Measurements from ENCODE around the gene B3GAT3. TPM values are rescaled to one million over a fixed set of nuclear protein-coding genes. Genes with fewer than 3 reads are reported as not detected.

B3GAT3 gene
- total and polyA plus RNA-seq, 2 donors from 2014 or later: 50.6 to 66.2 TPM

- H3K36me3 ChIP-seq (ENCODE audit: control insufficient read depth in 2 of 3, insufficient read depth in 3 of 3, low read length in 3 of 3): peaks cover 0 to 30% (median 5%) of the 10 kb centered on the region in 3 donors
- H3K4me1 ChIP-seq (ENCODE audit: control insufficient read depth in 2 of 3, insufficient read depth in 2 of 3, low read depth in 1 of 3, low read length in 3 of 3): peaks cover 0 to 20% (median 7%) of the 10 kb centered on the region in 3 donors
- intact Hi-C loops (cut with DNase I): no loop called here
- H3K27me3 ChIP-seq (ENCODE audit: control insufficient read depth, insufficient read depth, low read length): no peaks in the 10 kb centered on the region
- H3K27ac ChIP-seq (ENCODE audit: low read depth in 2 of 2, low read length in 2 of 2): no peak overlapping the region
- FAIRE-seq (no peak), DNase-seq (no peak)
- TF ChIP-seq CTCF (IDR thresholded peaks at IDR 0.05; ENCODE audit: borderline replicate concordance, extremely low read depth, insufficient read depth): no peak
- no peak overlapping the region for H3K4me3 ChIP-seq (ENCODE audit: low read length in 3 of 3)
- no peak overlapping the region for H3K9ac ChIP-seq (ENCODE audit: low read length in 3 of 3)
- H3K9me3 ChIP-seq (ENCODE audit: control insufficient read depth in 2 of 3, insufficient read depth in 1 of 3, low read length in 3 of 3): no peaks in the 10 kb centered on the region
Measured at GRCh38 chr11:62647609-62648005, 25.8 kb upstream of the B3GAT3 start.

GRCh38 chr11:62646825-62647608, 25.2 kb upstream of the B3GAT3 start:
- intact Hi-C loops (cut with DNase I): no loop called here
- Histone ChIP-seq H3K27ac (ENCODE audit: low read depth in 2 of 2, low read length in 2 of 2) (peak overlapping the region in 1 of 2 donors; percentile 37), H3K9me3 (ENCODE audit: control insufficient read depth in 2 of 3, insufficient read depth in 1 of 3, low read length in 3 of 3) (no peaks in the 10 kb centered on the region), H3K9ac (ENCODE audit: low read length in 3 of 3) (peak overlapping the region in 2 of 3 donors; percentile 12 to 65), H3K36me3 (ENCODE audit: control insufficient read depth in 2 of 3, insufficient read depth in 3 of 3, low read length in 3 of 3) (peaks cover 0 to 31% (median 5%) of the 10 kb centered on the region in 3 donors), H3K4me3 (ENCODE audit: low read length in 3 of 3) (peak overlapping the region; percentile 4 to 39 (median 34)), H3K27me3 (ENCODE audit: control insufficient read depth, insufficient read depth, low read length) (no peaks in the 10 kb centered on the region), H3K4me1 (ENCODE audit: control insufficient read depth in 2 of 3, insufficient read depth in 2 of 3, low read depth in 1 of 3, low read length in 3 of 3) (peaks cover 0 to 16% (median 2%) of the 10 kb centered on the region in 3 donors)
- no peak for TF ChIP-seq CTCF (IDR thresholded peaks at IDR 0.05; ENCODE audit: borderline replicate concordance, extremely low read depth, insufficient read depth)
- DNase-seq (peak in 2 of 5 donors; percentile 65 to 83), FAIRE-seq (no peak)

GRCh38 chr11:62645946-62646824, 24.4 kb upstream of the B3GAT3 start, which contains the start of gene GANAB:
TSS of gene GANAB (minus strand) at chr11:62646613. CDS start at chr11:62646599, 14 bp downstream.
- H3K4me3 ChIP-seq (ENCODE audit: low read length in 3 of 3): peak within 1 kb of the TSS; percentile 86 to 95 (median 93)
- H3K4me1 ChIP-seq (ENCODE audit: control insufficient read depth in 2 of 3, insufficient read depth in 2 of 3, low read depth in 1 of 3, low read length in 3 of 3): peaks cover 0 to 13% (median 2%) of the 10 kb centered on the region in 3 donors
- H3K27ac ChIP-seq (ENCODE audit: low read depth in 2 of 2, low read length in 2 of 2): peak within 1 kb of the TSS; percentile 82 to 91
- H3K27me3 ChIP-seq (ENCODE audit: control insufficient read depth, insufficient read depth, low read length): no peaks in the 10 kb centered on the region
- peaks cover 0 to 31% (median 5%) of the 10 kb centered on the region in 3 donors for H3K36me3 ChIP-seq (ENCODE audit: control insufficient read depth in 2 of 3, insufficient read depth in 3 of 3, low read length in 3 of 3)
- DNase-seq: peak; percentile 99 to 100 (median 99)
- peak within 1 kb of the TSS; percentile 89 to 94 (median 91) for H3K9ac ChIP-seq (ENCODE audit: low read length in 3 of 3)
- peak; percentile 66 for FAIRE-seq
- H3K9me3 ChIP-seq (ENCODE audit: control insufficient read depth in 2 of 3, insufficient read depth in 1 of 3, low read length in 3 of 3): no peaks in the 10 kb centered on the region
- intact Hi-C loops (cut with DNase I): no loop called here
- peak; percentile 1 for TF ChIP-seq CTCF (IDR thresholded peaks at IDR 0.05; ENCODE audit: borderline replicate concordance, extremely low read depth, insufficient read depth)
